Keratinocyte (primary cell): ENCODE data around the gene IFITM10.

ENCODE experiments used
- CTCF ChIP-seq, 3 experiments: IDR thresholded peaks in 1 of 3; conservative IDR thresholded peaks in 1 of 3; optimal IDR thresholded peaks in 1 of 3; 2 replicates in 2 of 3; 3 replicates in 1 of 3; pipeline versions ENCODE3 to v1.5.1; 2011; ENCODE audit warnings: low read length in 3 of 3, mild to moderate bottlenecking in 3 of 3, moderate library complexity in 2 of 3, control low read depth in 1 of 3, inconsistent platforms in 1 of 3; ENCODE audit not compliant: insufficient read depth in 2 of 3; ENCODE audit errors: extremely low read depth in 1 of 3
- EZH2 ChIP-seq: IDR thresholded peaks from one replicate; pipeline ENCODE4 v1.6.1; 2012; ENCODE audit warnings: inconsistent platforms, mild to moderate bottlenecking, low read length, moderate library complexity

GRCh38 chr11:1705126-1706052, 45.0 kb downstream of the IFITM10 start:
- no peak for TF ChIP-seq CTCF (optimal IDR thresholded peaks at IDR 0.05 in 1 of 3, IDR thresholded peaks at IDR 0.05 in 1 of 3, conservative IDR thresholded peaks at IDR 0.05 in 1 of 3; ENCODE audit: extremely low read depth in 1 of 3, insufficient read depth in 2 of 3, low read length in 3 of 3)
- TF ChIP-seq EZH2: no peak
